Measurements from ENCODE around the gene TRUB1.

TRUB1 gene

GRCh38 chr10:114938856-114939193 is 830 bp downstream of the TRUB1 start:
- Histone ChIP-seq H3K27ac (peak overlapping the region; percentile 91), H3K36me3 (peaks cover 34% of the 10 kb centered on the region), H3K4me2 (peak overlapping the region; percentile 89), H3K4me1 (peaks cover 21% of the 10 kb centered on the region), H3K4me3 (peak overlapping the region; percentile 80), H4K20me1 (no peaks in the 10 kb centered on the region), H3K9ac (peak overlapping the region; percentile 92), H3K27me3 (no peaks in the 10 kb centered on the region), H3K9me3 (no peaks in the 10 kb centered on the region)
- no peak for TF ChIP-seq Cebpa-rat (IDR thresholded peaks at IDR 0.05)

- H4K20me1 ChIP-seq = no peaks in the 10 kb centered on the region
- H3K4me2 ChIP-seq = 0 out of 2 replicates have a peak overlapping the region, but pooled peaks have one; percentile 89
- H3K9me3 ChIP-seq = no peaks in the 10 kb centered on the region
- no peak overlapping the region for H3K27ac ChIP-seq
- no peak overlapping the region for H3K4me3 ChIP-seq
- peaks cover 53% of the 10 kb centered on the region for H3K36me3 ChIP-seq
- H3K4me1 ChIP-seq = peaks cover 21% of the 10 kb centered on the region
- no peak overlapping the region for H3K9ac ChIP-seq
- no peaks in the 10 kb centered on the region for H3K27me3 ChIP-seq
- TF ChIP-seq Cebpa-rat (IDR thresholded peaks at IDR 0.05) = no peak
Observed at GRCh38 chr10:114940735-114941134, 2.7 kb downstream of the TRUB1 start.

- 0 out of 2 replicates have a peak, but pooled peaks cover 2% of the 10 kb centered on the region for H4K20me1 ChIP-seq
- no peaks in the 10 kb centered on the region for H3K9me3 ChIP-seq
- no peak for TF ChIP-seq Cebpa-rat (IDR thresholded peaks at IDR 0.05)
- H3K27ac ChIP-seq = no peak overlapping the region
- H3K9ac ChIP-seq = no peak overlapping the region
- no peak overlapping the region for H3K4me2 ChIP-seq
- H3K4me1 ChIP-seq = peaks cover 21% of the 10 kb centered on the region
- no peak overlapping the region for H3K4me3 ChIP-seq
- H3K27me3 ChIP-seq = no peaks in the 10 kb centered on the region
- H3K36me3 ChIP-seq = peaks cover 72% of the 10 kb centered on the region
Observed at GRCh38 chr10:114943000-114943399, 5.0 kb downstream of the TRUB1 start.

- Histone ChIP-seq H3K27me3 (no peaks in the 10 kb centered on the region), H3K27ac (no peak overlapping the region), H4K20me1 (peaks cover 16% of the 10 kb centered on the region; the same call in 1 of the 2 replicates), H3K36me3 (peaks cover 74% of the 10 kb centered on the region), H3K4me1 (peaks cover 16% of the 10 kb centered on the region), H3K4me3 (no peak overlapping the region), H3K4me2 (peak overlapping the region; percentile 21; the same call in 1 of the 2 replicates), H3K9me3 (no peaks in the 10 kb centered on the region), H3K9ac (no peak overlapping the region)
- TF ChIP-seq Cebpa-rat (IDR thresholded peaks at IDR 0.05) = no peak
Observed at GRCh38 chr10:114953047-114953446, 15.1 kb downstream of the TRUB1 start.

GRCh38 chr10:114955984-114956383 is 18.0 kb downstream of the TRUB1 start:
- TF ChIP-seq Cebpa-rat (IDR thresholded peaks at IDR 0.05) = no peak
- Histone ChIP-seq H3K4me1 (peaks cover 16% of the 10 kb centered on the region), H3K27me3 (no peaks in the 10 kb centered on the region), H3K36me3 (peaks cover 71% of the 10 kb centered on the region), H3K4me2 (no peak overlapping the region), H3K4me3 (no peak overlapping the region), H4K20me1 (0 out of 2 replicates have a peak, but pooled peaks cover 8% of the 10 kb centered on the region), H3K27ac (no peak overlapping the region), H3K9ac (no peak overlapping the region), H3K9me3 (no peaks in the 10 kb centered on the region)

GRCh38 chr10:114956466-114956865 is 18.5 kb downstream of the TRUB1 start:
- TF ChIP-seq Cebpa-rat (IDR thresholded peaks at IDR 0.05) = no peak

GRCh38 chr10:114957122-114957521 is 19.1 kb downstream of the TRUB1 start:
- no peak for TF ChIP-seq Cebpa-rat (IDR thresholded peaks at IDR 0.05)
- no peak overlapping the region for H3K4me3 ChIP-seq

More at GRCh38 chr10:114956466-114956865, 18.5 kb downstream of the TRUB1 start:
- Histone ChIP-seq H3K4me2 (no peak overlapping the region), H4K20me1 (0 out of 2 replicates have a peak, but pooled peaks cover 8% of the 10 kb centered on the region), H3K4me1 (peaks cover 16% of the 10 kb centered on the region), H3K27me3 (no peaks in the 10 kb centered on the region), H3K4me3 (no peak overlapping the region), H3K36me3 (peaks cover 74% of the 10 kb centered on the region), H3K9ac (no peak overlapping the region), H3K27ac (no peak overlapping the region), H3K9me3 (no peaks in the 10 kb centered on the region)

GRCh38 chr10:114957673-114958072 is 19.7 kb downstream of the TRUB1 start:
- Histone ChIP-seq H3K27me3 (no peaks in the 10 kb centered on the region), H3K27ac (no peak overlapping the region), H3K9ac (no peak overlapping the region), H3K4me1 (peaks cover 9% of the 10 kb centered on the region), H3K4me3 (no peak overlapping the region), H3K4me2 (no peak overlapping the region), H3K9me3 (peaks cover 9% of the 10 kb centered on the region), H3K36me3 (peaks cover 76% of the 10 kb centered on the region), H4K20me1 (0 out of 2 replicates have a peak, but pooled peaks cover 8% of the 10 kb centered on the region)
- TF ChIP-seq Cebpa-rat (IDR thresholded peaks at IDR 0.05) = no peak

More at GRCh38 chr10:114957122-114957521, 19.1 kb downstream of the TRUB1 start:
- H4K20me1 ChIP-seq = 0 out of 2 replicates have a peak, but pooled peaks cover 8% of the 10 kb centered on the region
- H3K9ac ChIP-seq = no peak overlapping the region
- H3K4me1 ChIP-seq = peaks cover 14% of the 10 kb centered on the region
- H3K9me3 ChIP-seq = peaks cover 4% of the 10 kb centered on the region
- H3K4me2 ChIP-seq = no peak overlapping the region
- no peaks in the 10 kb centered on the region for H3K27me3 ChIP-seq
- no peak overlapping the region for H3K27ac ChIP-seq
- H3K36me3 ChIP-seq = peaks cover 74% of the 10 kb centered on the region

GRCh38 chr10:114962441-114962840 is 24.4 kb downstream of the TRUB1 start:
- Histone ChIP-seq H4K20me1 (0 out of 2 replicates have a peak, but pooled peaks cover 6% of the 10 kb centered on the region), H3K4me3 (no peak overlapping the region), H3K27me3 (no peaks in the 10 kb centered on the region), H3K4me1 (no peaks in the 10 kb centered on the region), H3K9me3 (peaks cover 30% of the 10 kb centered on the region), H3K36me3 (peaks cover 77% of the 10 kb centered on the region), H3K9ac (no peak overlapping the region), H3K4me2 (no peak overlapping the region), H3K27ac (no peak overlapping the region)
- TF ChIP-seq Cebpa-rat (IDR thresholded peaks at IDR 0.05) = no peak

GRCh38 chr10:114963908-114964307 is 25.9 kb downstream of the TRUB1 start:
- Histone ChIP-seq H3K27me3 (no peaks in the 10 kb centered on the region), H3K9ac (no peak overlapping the region), H3K9me3 (peaks cover 30% of the 10 kb centered on the region), H4K20me1 (no peaks in the 10 kb centered on the region), H3K36me3 (peaks cover 73% of the 10 kb centered on the region), H3K4me3 (no peak overlapping the region), H3K4me2 (no peak overlapping the region), H3K4me1 (no peaks in the 10 kb centered on the region), H3K27ac (no peak overlapping the region)
- no peak for TF ChIP-seq Cebpa-rat (IDR thresholded peaks at IDR 0.05)

GRCh38 chr10:114967071-114967470 is 29.1 kb downstream of the TRUB1 start:
- Histone ChIP-seq H3K4me2 (no peak overlapping the region), H3K4me3 (no peak overlapping the region), H3K36me3 (peaks cover 61% of the 10 kb centered on the region), H3K9me3 (peaks cover 26% of the 10 kb centered on the region), H3K9ac (no peak overlapping the region), H3K4me1 (no peaks in the 10 kb centered on the region), H3K27ac (no peak overlapping the region), H3K27me3 (no peaks in the 10 kb centered on the region), H4K20me1 (no peaks in the 10 kb centered on the region)
- no peak for TF ChIP-seq Cebpa-rat (IDR thresholded peaks at IDR 0.05)
